ENCODE measurements around the gene CDC42EP3.

The CDC42EP3 gene

DNA sequence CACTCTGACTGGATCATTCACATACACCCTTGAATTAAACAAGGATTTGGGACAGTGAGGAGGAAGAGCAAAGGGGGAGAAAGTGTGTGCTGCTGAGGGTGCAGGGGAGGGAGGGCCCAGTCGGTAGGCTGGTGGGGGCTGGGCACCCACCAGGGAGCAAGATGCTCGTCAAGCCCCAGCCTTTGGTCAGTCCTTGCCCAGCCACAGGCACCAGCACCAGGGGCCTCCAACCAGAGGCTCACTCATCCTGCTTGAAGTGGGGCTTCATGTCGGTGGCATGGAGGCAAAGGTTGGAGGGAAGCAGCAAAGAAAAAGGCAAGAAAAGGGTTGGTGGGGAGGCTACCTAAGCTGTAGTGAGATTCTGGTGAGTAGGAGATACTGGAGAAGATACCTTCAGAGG, 21.9 kb downstream of the CDC42EP3 start:
- Histone ChIP-seq H3K9ac (peak overlapping the region in 2 of 11 experiments; percentile 37 to 48; a peak in 3 of 22 replicates), H3K27ac (peak overlapping the region in 4 of 11 experiments; percentile 7 to 70 (median 69); a peak in 5 of 22 replicates), H3K36me3 (peaks cover 25 to 89% (median 59%) of the 10 kb centered on the region in 11 experiments), H3K4me3 (no peak overlapping the region; a peak in 1 of 20 replicates), H3K9me3 (replicated peaks in 1 of 11) (peaks cover 0 to 34% (median 21%) of the 10 kb centered on the region in 11 experiments; a peak in 16 of 22 replicates), H3K4me1 (peaks cover 34 to 100% (median 83%) of the 10 kb centered on the region in 10 experiments), H4K20me1 (peaks cover 17 to 94% (median 80%) of the 10 kb centered on the region in 11 experiments; a peak in 19 of 22 replicates), H3K27me3 (no peaks in the 10 kb centered on the region), H3K4me2 (peak overlapping the region in 6 of 11 experiments; percentile 76 to 88 (median 82); a peak in 10 of 22 replicates)
- no peak for TF ChIP-seq Cebpa-rat (IDR thresholded peaks at IDR 0.05)

DNA sequence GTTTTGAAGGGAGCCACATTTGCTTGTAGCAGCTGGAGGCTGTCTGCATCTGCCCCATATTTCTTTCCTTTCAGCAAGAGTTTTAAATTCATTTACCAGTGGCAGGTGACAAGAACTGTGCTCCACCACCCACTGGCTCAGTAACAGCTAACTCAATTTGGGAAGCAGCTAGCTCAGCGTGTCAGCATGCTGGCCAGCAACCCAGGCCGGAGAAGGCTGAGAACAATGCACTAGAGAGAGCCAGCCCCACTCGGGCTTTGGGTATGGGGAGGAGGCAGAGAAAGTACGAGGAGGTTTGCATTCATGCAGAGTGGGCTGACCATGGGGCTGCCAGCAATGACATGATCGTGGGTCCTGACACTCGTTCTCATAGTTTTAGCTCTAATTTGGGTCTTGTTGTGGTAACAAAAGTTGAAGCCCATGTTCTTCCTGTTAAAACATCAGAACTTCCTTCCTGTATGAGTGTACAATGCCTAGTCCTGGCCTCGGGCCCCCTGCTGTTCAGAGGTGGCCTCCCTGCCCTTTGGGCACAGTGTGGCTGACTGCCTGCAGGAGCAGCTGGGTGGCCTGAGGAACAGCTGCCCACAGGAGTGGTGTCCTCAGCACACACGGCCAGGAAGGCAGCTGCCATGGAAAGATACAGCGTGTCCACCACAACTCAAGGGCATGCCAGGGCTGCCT, 23.0 kb downstream of the CDC42EP3 start:
- peaks cover 0 to 35% (median 24%) of the 10 kb centered on the region in 11 experiments; a peak in 16 of 22 replicates for H3K9me3 ChIP-seq (replicated peaks in 1 of 11)
- H3K4me3 ChIP-seq = peak overlapping the region in 3 of 10 experiments; percentile 25 to 42 (median 32); a peak in 4 of 20 replicates
- peak overlapping the region; percentile 11 to 70 (median 50); a peak in 16 of 22 replicates for H3K27ac ChIP-seq

DNA sequence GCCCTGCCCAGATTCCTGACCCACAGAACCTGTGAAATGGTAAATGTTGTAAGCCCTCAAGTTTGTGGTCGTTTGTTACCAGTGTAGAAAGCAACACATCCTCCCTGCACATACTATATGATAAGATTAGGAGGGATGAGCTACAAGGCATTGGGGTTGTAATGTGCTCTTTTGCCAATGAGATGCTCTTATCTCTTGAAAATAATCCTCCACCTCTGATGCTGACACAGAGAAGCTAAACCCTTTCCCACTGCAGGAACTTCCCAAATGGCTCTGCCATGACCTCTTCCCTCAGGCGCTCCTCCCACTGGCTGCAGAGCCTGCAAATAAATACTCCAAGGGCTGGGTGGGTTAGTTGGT, 23.5 kb downstream of the CDC42EP3 start:
- Histone ChIP-seq H3K4me3 (peak overlapping the region in 1 of 10 experiments; percentile 32; a peak in 1 of 20 replicates), H4K20me1 (peaks cover 6 to 88% (median 64%) of the 10 kb centered on the region in 11 experiments; a peak in 18 of 22 replicates), H3K36me3 (peaks cover 39 to 98% (median 74%) of the 10 kb centered on the region in 11 experiments), H3K9ac (peak overlapping the region in 2 of 11 experiments; percentile 27 to 39; a peak in 4 of 22 replicates), H3K4me2 (peak overlapping the region in 10 of 11 experiments; percentile 54 to 88 (median 76); a peak in 19 of 22 replicates), H3K27ac (peak overlapping the region in 8 of 11 experiments; percentile 18 to 70 (median 57); a peak in 11 of 22 replicates), H3K9me3 (replicated peaks in 1 of 11) (peaks cover 0 to 40% (median 25%) of the 10 kb centered on the region in 11 experiments; a peak in 16 of 22 replicates), H3K4me1 (peaks cover 23 to 100% (median 83%) of the 10 kb centered on the region in 10 experiments), H3K27me3 (no peaks in the 10 kb centered on the region)
- TF ChIP-seq Cebpa-rat (IDR thresholded peaks at IDR 0.05) = no peak

More for the DNA sequence above, 23.0 kb downstream of the CDC42EP3 start:
- Histone ChIP-seq H3K9ac (peak overlapping the region in 5 of 11 experiments; percentile 14 to 48 (median 22); a peak in 6 of 22 replicates), H4K20me1 (peaks cover 11 to 89% (median 70%) of the 10 kb centered on the region in 11 experiments; a peak in 19 of 22 replicates), H3K36me3 (peaks cover 36 to 97% (median 70%) of the 10 kb centered on the region in 11 experiments), H3K4me2 (peak overlapping the region; percentile 54 to 88 (median 76)), H3K4me1 (peaks cover 24 to 100% (median 83%) of the 10 kb centered on the region in 10 experiments), H3K27me3 (no peaks in the 10 kb centered on the region)
- no peak for TF ChIP-seq Cebpa-rat (IDR thresholded peaks at IDR 0.05)

DNA sequence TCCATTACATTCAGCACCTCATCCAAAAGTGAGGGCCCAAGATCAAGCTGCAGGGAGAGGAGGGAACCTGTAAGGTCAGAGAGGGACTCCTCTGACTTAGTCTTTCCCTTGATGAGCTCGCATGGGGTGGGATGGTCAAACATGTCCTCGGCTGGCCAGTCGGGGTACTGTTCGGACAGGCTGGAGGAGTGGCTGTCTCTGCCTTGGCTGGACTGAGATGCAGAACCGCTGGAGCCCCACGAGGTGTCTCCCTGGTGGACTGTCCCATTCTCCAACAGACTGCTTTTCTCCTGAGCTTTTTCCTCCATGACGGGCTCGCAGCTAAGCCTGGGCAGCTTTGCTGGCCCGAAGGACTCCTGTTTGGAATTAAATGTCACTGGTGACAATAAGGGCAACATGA, 25.6 kb downstream of the CDC42EP3 start:
- Histone ChIP-seq H3K9ac (peak overlapping the region in 1 of 11 experiments; percentile 19; a peak in 1 of 22 replicates), H3K27ac (peak overlapping the region in 4 of 11 experiments; percentile 2 to 44 (median 26); a peak in 4 of 22 replicates), H3K9me3 (replicated peaks in 1 of 11) (peaks cover 0 to 41% (median 25%) of the 10 kb centered on the region in 11 experiments; a peak in 16 of 22 replicates), H4K20me1 (peaks cover 2 to 74% (median 46%) of the 10 kb centered on the region in 11 experiments; a peak in 15 of 22 replicates), H3K4me3 (no peak overlapping the region), H3K27me3 (no peaks in the 10 kb centered on the region), H3K4me2 (peak overlapping the region in 9 of 11 experiments; percentile 6 to 88 (median 41); a peak in 13 of 22 replicates), H3K4me1 (peaks cover 15 to 99% (median 65%) of the 10 kb centered on the region in 10 experiments), H3K36me3 (peaks cover 43 to 100% (median 85%) of the 10 kb centered on the region in 11 experiments)
- TF ChIP-seq Cebpa-rat (IDR thresholded peaks at IDR 0.05) = no peak

DNA sequence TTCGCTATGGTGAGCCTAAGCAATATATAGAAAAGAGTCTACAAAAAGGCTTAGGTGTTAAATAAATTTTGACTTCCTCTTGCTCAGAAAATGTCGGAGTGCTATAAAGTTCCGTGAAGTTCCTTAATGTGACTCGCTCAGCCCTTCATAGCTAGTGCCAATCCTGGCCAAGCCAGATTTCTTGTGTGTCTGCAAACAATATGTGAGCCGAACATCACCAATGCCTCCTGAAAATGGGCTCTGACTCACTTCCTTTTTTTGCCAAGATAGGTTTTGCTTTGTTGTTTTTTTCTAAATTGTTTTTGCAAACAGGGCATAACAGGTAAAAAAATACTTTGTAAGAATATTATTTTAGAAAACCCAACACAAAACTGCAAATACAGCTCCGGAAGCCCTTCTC, 26.1 kb downstream of the CDC42EP3 start:
- 0 out of 22 replicates have a peak overlapping the region, but pooled peaks of 1 of the 11 experiments have one; percentile 19 for H3K9ac ChIP-seq

DNA sequence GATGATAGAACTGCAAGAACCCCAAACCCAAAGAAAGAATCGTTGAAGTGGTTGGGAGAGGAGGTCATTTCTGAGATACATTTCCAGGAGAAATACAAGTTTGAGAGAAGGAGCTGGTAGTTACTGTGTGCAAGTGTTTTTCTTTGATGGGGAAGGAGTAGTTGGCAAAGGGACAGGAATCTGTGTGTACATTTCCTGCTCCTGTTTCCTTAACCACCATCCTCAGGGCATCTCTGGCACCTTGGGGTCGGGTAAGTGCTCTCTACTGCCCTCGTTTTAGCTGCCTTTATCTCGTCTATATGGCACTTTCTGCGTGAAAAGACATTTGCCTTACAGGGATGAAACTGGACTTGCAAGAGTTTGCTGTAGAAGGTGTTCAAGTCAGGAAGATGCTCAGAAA, 27.3 kb downstream of the CDC42EP3 start:
- peaks cover 0 to 58% (median 30%) of the 10 kb centered on the region in 11 experiments; a peak in 14 of 22 replicates for H4K20me1 ChIP-seq
- no peaks in the 10 kb centered on the region for H3K27me3 ChIP-seq
- H3K4me3 ChIP-seq = no peak overlapping the region
- no peak overlapping the region for H3K9ac ChIP-seq
- peak overlapping the region in 6 of 11 experiments; percentile 27 to 88 (median 46); a peak in 12 of 22 replicates for H3K4me2 ChIP-seq
- peak overlapping the region in 1 of 11 experiments; percentile 12; a peak in 1 of 22 replicates for H3K27ac ChIP-seq
- H3K9me3 ChIP-seq (replicated peaks in 1 of 11) = peaks cover 0 to 36% (median 25%) of the 10 kb centered on the region in 11 experiments; a peak in 16 of 22 replicates
- peaks cover 39 to 86% (median 74%) of the 10 kb centered on the region in 11 experiments for H3K36me3 ChIP-seq
- peaks cover 15 to 96% (median 51%) of the 10 kb centered on the region in 10 experiments for H3K4me1 ChIP-seq
- TF ChIP-seq Cebpa-rat (IDR thresholded peaks at IDR 0.05) = no peak

More for the DNA sequence above, 26.1 kb downstream of the CDC42EP3 start:
- H3K27me3 ChIP-seq = no peaks in the 10 kb centered on the region
- peaks cover 0 to 38% (median 25%) of the 10 kb centered on the region in 11 experiments; a peak in 16 of 22 replicates for H3K9me3 ChIP-seq (replicated peaks in 1 of 11)
- no peak overlapping the region for H3K4me3 ChIP-seq
- H3K36me3 ChIP-seq = peaks cover 40 to 97% (median 82%) of the 10 kb centered on the region in 11 experiments
- peaks cover 15 to 96% (median 61%) of the 10 kb centered on the region in 10 experiments for H3K4me1 ChIP-seq
- no peak for TF ChIP-seq Cebpa-rat (IDR thresholded peaks at IDR 0.05)
- peak overlapping the region in 7 of 11 experiments; percentile 14 to 88 (median 52); a peak in 14 of 22 replicates for H3K4me2 ChIP-seq
- peaks cover 0 to 70% (median 42%) of the 10 kb centered on the region in 11 experiments; a peak in 15 of 22 replicates for H4K20me1 ChIP-seq
- peak overlapping the region in 4 of 11 experiments; percentile 12 to 44 (median 29); a peak in 5 of 22 replicates for H3K27ac ChIP-seq

DNA sequence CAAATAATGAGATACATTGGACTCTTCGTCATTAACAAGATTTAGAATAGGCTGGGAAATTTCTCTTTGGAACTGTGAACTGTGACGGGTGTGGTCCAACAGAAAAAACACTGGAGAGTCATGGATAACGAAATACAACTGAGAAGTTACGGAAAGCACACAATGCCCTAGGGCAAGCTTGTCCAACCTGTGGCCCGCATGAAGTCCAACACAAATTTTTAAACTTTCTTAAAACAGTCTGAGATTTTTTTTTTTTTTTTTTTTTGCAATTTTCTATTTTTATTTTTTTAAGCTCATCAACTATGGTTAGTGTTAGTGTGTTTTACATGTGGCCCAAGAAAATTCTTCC, 27.7 kb downstream of the CDC42EP3 start:
- H4K20me1 ChIP-seq = peaks cover 0 to 53% (median 26%) of the 10 kb centered on the region in 11 experiments; a peak in 14 of 22 replicates
- no peaks in the 10 kb centered on the region for H3K27me3 ChIP-seq
- no peak overlapping the region for H3K9ac ChIP-seq
- H3K4me3 ChIP-seq = no peak overlapping the region
- peak overlapping the region in 10 of 11 experiments; percentile 4 to 88 (median 34); a peak in 12 of 22 replicates for H3K4me2 ChIP-seq
- peak overlapping the region in 3 of 11 experiments; percentile 14 to 25 (median 24); a peak in 3 of 22 replicates for H3K27ac ChIP-seq
- H3K4me1 ChIP-seq = peaks cover 12 to 96% (median 46%) of the 10 kb centered on the region in 10 experiments
- TF ChIP-seq Cebpa-rat (IDR thresholded peaks at IDR 0.05) = no peak
- peaks cover 39 to 81% (median 74%) of the 10 kb centered on the region in 11 experiments for H3K36me3 ChIP-seq
- H3K9me3 ChIP-seq (replicated peaks in 1 of 11) = peaks cover 0 to 33% (median 20%) of the 10 kb centered on the region in 11 experiments; a peak in 16 of 22 replicates
